DND-41 (cell line): ENCODE data around the gene KRTAP2-2.

ENCODE experiments used
- EZH2 ChIP-seq: IDR thresholded peaks from 3 replicates; pipeline ENCODE4 v1.6.1; 2012; ENCODE audit warnings: borderline replicate concordance, low read depth, mild to moderate bottlenecking, moderate library complexity, low read length, inconsistent platforms; ENCODE audit not compliant: severe bottlenecking
- TF ChIP-seq, protein P1 (sequence below): IDR thresholded peaks from 2 replicates; pipeline ENCODE4 v1.5.1; 2012; ENCODE audit warnings: borderline replicate concordance, low read length, moderate library complexity, mild to moderate bottlenecking; ENCODE audit not compliant: poor library complexity, severe bottlenecking; ENCODE audit errors: extremely low read depth

DNA sequence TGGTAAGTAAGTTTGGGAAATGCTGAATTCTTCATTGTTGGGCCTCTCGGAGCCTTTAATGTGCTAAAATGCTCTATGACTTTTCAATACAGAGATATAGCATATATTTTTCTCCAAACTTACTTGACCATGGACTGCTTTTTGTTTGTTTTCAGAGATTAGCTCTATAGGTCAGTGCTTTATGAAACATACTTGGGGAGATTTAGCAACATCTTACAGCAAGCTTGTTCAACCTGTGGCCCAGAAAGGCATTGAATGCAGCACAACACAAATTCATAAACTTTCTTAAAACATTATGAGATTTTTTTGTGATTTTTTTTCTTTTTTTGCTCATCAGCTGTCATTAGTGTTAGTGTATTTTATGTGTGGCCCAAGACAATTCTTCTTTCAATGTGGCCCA, 45.1 kb downstream of the KRTAP2-2 start:
- TF ChIP-seq, protein P1, sequence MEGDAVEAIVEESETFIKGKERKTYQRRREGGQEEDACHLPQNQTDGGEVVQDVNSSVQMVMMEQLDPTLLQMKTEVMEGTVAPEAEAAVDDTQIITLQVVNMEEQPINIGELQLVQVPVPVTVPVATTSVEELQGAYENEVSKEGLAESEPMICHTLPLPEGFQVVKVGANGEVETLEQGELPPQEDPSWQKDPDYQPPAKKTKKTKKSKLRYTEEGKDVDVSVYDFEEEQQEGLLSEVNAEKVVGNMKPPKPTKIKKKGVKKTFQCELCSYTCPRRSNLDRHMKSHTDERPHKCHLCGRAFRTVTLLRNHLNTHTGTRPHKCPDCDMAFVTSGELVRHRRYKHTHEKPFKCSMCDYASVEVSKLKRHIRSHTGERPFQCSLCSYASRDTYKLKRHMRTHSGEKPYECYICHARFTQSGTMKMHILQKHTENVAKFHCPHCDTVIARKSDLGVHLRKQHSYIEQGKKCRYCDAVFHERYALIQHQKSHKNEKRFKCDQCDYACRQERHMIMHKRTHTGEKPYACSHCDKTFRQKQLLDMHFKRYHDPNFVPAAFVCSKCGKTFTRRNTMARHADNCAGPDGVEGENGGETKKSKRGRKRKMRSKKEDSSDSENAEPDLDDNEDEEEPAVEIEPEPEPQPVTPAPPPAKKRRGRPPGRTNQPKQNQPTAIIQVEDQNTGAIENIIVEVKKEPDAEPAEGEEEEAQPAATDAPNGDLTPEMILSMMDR: no peak
- no peak for TF ChIP-seq EZH2
